Hepatocyte (in vitro differentiated cells): ENCODE measurements around the gene GDF9. TPM values are rescaled to one million over a fixed set of nuclear protein-coding genes. Genes with fewer than 3 reads are reported as not detected.

Source experiments
- DNase-seq: peaks from one replicate; pipeline ENCODE4 v3.0.0-alpha.2; 2016; ENCODE audit warnings: low spot score
- H2AFZ ChIP-seq: fragments of 200-600 bp; sonication (generic); 2 replicates; pipeline ENCODE4 v1.6.0; 2016; ENCODE audit warnings: antibody characterized with exemption, mild to moderate bottlenecking
- H3K27ac ChIP-seq: fragments of 200-600 bp; sonication (generic); 2 replicates; pipeline ENCODE4 v1.5.1; 2016; ENCODE audit warnings: mild to moderate bottlenecking
- H3K27me3 ChIP-seq: fragments of 200-600 bp; sonication (generic); 2 replicates; pipeline ENCODE4 v1.6.1; 2016
- H3K36me3 ChIP-seq: fragments of 200-600 bp; sonication (generic); replicated peaks from 2 replicates; pipeline ENCODE4 v1.5.1; 2016; ENCODE audit warnings: low read depth; ENCODE audit not compliant: insufficient read depth
- H3K4me1 ChIP-seq: fragments of 200-600 bp; sonication (generic); 2 replicates; pipeline ENCODE4 v1.5.1; 2016; ENCODE audit warnings: mild to moderate bottlenecking, moderate library complexity; ENCODE audit not compliant: insufficient read depth
- H3K4me2 ChIP-seq: fragments of 200-600 bp; sonication (generic); 2 replicates; pipeline ENCODE4 v1.6.0; 2016
- H3K4me3 ChIP-seq: fragments of 200-600 bp; sonication (generic); 2 replicates; pipeline ENCODE4 v1.5.1; 2016; ENCODE audit warnings: mild to moderate bottlenecking
- H3K79me2 ChIP-seq: fragments of 200-600 bp; sonication (generic); 2 replicates; pipeline ENCODE4 v1.6.0; 2017; ENCODE audit warnings: mild to moderate bottlenecking
- H3K9me2 ChIP-seq: fragments of 200-600 bp; sonication (generic); replicated peaks from 2 replicates; pipeline ENCODE4 v1.6.0; 2017; ENCODE audit warnings: mild to moderate bottlenecking; ENCODE audit not compliant: insufficient read depth
- H3K9me3 ChIP-seq: fragments of 200-600 bp; sonication (generic); 2 replicates; pipeline ENCODE4 v1.5.1; 2016; ENCODE audit warnings: low read depth, mild to moderate bottlenecking
- H4K20me1 ChIP-seq: fragments of 200-600 bp; sonication (generic); 2 replicates; pipeline ENCODE4 v1.6.0; 2016; ENCODE audit warnings: mild to moderate bottlenecking; ENCODE audit not compliant: insufficient read depth, poor library complexity, severe bottlenecking
- EZH2 ChIP-seq: fragments of 200-600 bp; sonication (generic); IDR thresholded peaks from 2 replicates; pipeline ENCODE4 v1.6.1; 2016; ENCODE audit warnings: antibody characterized with exemption, mild to moderate bottlenecking, borderline replicate concordance
- EZH2phosphoT487 ChIP-seq: fragments of 200-600 bp; sonication (generic); IDR thresholded peaks from one replicate; pipeline ENCODE4 v1.6.1; 2018; ENCODE audit warnings: antibody characterized with exemption, mild to moderate bottlenecking, low read depth, moderate library complexity; ENCODE audit not compliant: unreplicated experiment, severe bottlenecking
- WGBS: methylation state at CpG from one replicate; pipeline ENCODE4 v1.1.6; 2016; ENCODE audit warnings: low lambda C conversion rate; ENCODE audit errors: missing lambda C conversion rate; 5-methylcytosine and 5-hydroxymethylcytosine counted together
- polyA plus RNA-seq: library from polyadenylated mRNA; unstranded; fragments of >200 nt; fragmentation: Nextera tagmentation; extraction: Ambion mirVana; gene quantifications from 2 replicates; pipeline ENCODE4 v1.2.1, GENCODE V29; 2016
- total RNA-seq: library from RNA; depleted of rRNA; stranded (reverse); fragments of >200 nt; gene quantifications from 2 replicates; pipeline ENCODE4 v1.2.3, GENCODE V29; 2014
- TF ChIP-seq, protein P1 (sequence below): fragments of 200-600 bp; sonication (generic); IDR thresholded peaks from 2 replicates; pipeline ENCODE4 v1.5.1; 2016; ENCODE audit warnings: antibody characterized with exemption, mild to moderate bottlenecking; ENCODE audit not compliant: poor library complexity

The GDF9 gene
- total and polyA plus RNA-seq, 2 experiments from 2014 or later, result 1.7 to 2.2 TPM

DNA sequence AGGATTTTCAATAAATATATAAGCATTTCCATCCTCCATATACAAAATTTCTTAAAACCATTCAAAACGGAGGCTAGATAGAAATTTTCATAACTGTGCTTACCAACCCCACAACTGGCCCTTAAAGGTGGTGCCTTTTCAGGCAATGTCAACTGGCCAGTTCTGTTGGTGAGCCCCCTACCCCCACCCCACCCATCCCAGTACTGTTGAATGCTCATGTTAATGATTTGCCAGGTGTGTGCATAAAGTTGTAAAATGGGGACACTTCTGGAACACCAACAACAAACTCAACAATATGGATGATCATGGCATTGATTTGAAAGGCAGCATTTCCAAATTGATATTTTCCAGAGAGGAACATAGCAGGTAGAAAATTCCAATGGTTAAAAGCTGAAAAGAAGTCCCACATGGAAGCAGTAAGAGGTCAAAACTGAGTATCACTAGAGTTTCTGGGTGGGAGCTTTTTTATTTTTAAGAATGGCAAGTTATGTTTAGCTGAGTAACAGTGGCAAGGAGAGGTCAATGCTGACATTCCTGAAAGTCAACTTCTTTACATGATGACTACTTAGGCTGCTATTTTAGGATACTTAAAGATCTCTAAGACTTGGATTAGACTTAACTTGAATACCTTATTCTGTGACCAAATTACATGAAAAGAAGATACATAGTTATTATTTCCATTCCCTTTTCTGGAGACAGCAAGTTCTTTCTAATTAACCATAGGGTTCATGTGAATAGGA, 9.9 kb upstream of the GDF9 start:
- H3K4me1 ChIP-seq, result peaks cover 22% of the 10 kb centered on the region
- H2AFZ ChIP-seq, result no peak overlapping the region
- H4K20me1 ChIP-seq, result no peaks in the 10 kb centered on the region
- H3K27me3 ChIP-seq, result no peaks in the 10 kb centered on the region
- H3K9me2 ChIP-seq, result no peaks in the 10 kb centered on the region
- H3K9me3 ChIP-seq, result no peaks in the 10 kb centered on the region
- H3K27ac ChIP-seq, result peak overlapping the region; percentile 18
- no peak for DNase-seq
- WGBS, result 96% methylated on average over 1 of the region's 1 CpG
- H3K79me2 ChIP-seq, result peaks cover 4% of the 10 kb centered on the region
- H3K4me2 ChIP-seq, result no peak overlapping the region
- no peaks in the 10 kb centered on the region for H3K36me3 ChIP-seq
- no peak overlapping the region for H3K4me3 ChIP-seq
- TF ChIP-seq EZH2 (no peak), EZH2phosphoT487 (no peak)
- TF ChIP-seq, protein P1, sequence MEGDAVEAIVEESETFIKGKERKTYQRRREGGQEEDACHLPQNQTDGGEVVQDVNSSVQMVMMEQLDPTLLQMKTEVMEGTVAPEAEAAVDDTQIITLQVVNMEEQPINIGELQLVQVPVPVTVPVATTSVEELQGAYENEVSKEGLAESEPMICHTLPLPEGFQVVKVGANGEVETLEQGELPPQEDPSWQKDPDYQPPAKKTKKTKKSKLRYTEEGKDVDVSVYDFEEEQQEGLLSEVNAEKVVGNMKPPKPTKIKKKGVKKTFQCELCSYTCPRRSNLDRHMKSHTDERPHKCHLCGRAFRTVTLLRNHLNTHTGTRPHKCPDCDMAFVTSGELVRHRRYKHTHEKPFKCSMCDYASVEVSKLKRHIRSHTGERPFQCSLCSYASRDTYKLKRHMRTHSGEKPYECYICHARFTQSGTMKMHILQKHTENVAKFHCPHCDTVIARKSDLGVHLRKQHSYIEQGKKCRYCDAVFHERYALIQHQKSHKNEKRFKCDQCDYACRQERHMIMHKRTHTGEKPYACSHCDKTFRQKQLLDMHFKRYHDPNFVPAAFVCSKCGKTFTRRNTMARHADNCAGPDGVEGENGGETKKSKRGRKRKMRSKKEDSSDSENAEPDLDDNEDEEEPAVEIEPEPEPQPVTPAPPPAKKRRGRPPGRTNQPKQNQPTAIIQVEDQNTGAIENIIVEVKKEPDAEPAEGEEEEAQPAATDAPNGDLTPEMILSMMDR, result no peak

DNA sequence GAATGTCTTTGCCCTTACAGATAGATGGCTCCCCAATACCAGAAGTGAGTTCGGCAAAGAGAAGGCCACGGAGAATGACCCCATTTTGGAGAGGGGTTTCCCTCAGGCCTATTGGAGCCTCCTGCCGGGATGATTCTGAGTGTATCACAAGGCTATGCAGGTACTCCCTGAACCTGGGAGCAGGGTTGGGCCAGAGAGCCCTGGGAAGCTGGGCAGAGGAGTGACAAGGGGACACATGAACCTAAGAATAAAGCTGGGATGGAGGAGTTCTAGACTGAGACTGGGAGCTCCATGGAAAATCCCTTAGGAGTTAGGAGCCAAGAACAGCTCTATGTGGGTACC, 7.6 kb upstream of the GDF9 start:
- peaks cover 22% of the 10 kb centered on the region for H3K4me1 ChIP-seq
- TF ChIP-seq EZH2 (no peak), EZH2phosphoT487 (no peak)
- TF ChIP-seq, protein P1, result no peak
- no peak for DNase-seq
- peak overlapping the region; percentile 31 for H3K4me2 ChIP-seq
- H3K9me3 ChIP-seq, result no peaks in the 10 kb centered on the region
- no peaks in the 10 kb centered on the region for H3K9me2 ChIP-seq
- no peak overlapping the region for H2AFZ ChIP-seq
- H3K27ac ChIP-seq, result peak overlapping the region; percentile 86
- H4K20me1 ChIP-seq, result no peaks in the 10 kb centered on the region
- no peaks in the 10 kb centered on the region for H3K79me2 ChIP-seq
- H3K36me3 ChIP-seq, result no peaks in the 10 kb centered on the region
- no peak overlapping the region for H3K4me3 ChIP-seq
- 99% methylated on average over 3 of the region's 3 CpGs for WGBS
- H3K27me3 ChIP-seq, result no peaks in the 10 kb centered on the region

DNA sequence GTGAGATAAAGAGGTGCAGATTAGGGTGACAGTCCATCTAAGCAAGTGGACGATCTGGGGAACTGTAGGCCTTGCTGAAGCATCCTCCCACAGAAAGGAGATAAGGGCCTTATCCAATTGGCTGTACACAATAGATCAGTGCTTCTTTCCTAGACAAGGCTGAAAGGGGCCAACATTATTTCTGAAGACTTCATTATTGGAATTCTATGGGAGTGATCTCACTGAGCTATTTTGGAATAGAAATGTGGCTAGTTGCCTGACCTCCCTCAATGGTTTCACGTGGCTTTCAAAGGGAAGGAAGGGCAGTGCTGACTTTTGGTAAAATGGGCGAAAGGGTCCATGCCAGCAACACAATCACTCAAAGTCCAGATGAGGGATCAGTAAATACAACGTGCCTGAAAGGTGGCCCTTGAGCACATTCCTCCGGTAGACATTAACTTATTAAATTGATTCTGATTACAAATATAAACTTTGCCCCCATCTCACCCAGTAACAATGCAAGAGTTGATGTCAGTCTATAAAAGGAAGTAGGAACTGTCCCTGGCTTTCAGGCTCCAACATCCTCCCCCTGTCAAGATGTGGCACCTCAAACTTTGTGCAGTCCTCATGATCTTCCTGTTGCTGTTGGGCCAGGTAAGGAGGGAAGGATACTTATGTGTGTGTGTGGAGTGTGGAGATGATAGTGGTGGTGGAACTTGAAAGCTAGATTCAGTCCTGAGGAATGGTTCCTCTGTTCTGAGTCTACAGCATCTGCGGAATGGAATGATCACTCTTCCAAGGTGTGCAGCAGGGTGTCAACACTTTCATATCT, 7.1 kb upstream of the GDF9 start, which contains the start of gene LEAP2:
Gene LEAP2, plus strand, starts transcription at position 550 of the 811 bp plus-strand sequence. Its CDS starts 27 bp downstream, at position 577.
- H3K36me3 ChIP-seq, result no peaks in the 10 kb centered on the region
- H3K9me2 ChIP-seq, result no peaks in the 10 kb centered on the region
- H4K20me1 ChIP-seq, result no peaks in the 10 kb centered on the region
- H3K4me2 ChIP-seq, result peak within 1 kb of the TSS; percentile 38
- peak within 1 kb of the TSS; percentile 86 for H3K27ac ChIP-seq
- peaks cover 5% of the 10 kb centered on the region for H3K79me2 ChIP-seq
- WGBS, result 65% methylated on average over 6 of the region's 6 CpGs
- DNase-seq, result peak; percentile 54
- H2AFZ ChIP-seq, result no peak within 1 kb of the TSS
- no peaks in the 10 kb centered on the region for H3K27me3 ChIP-seq
- peak within 1 kb of the TSS; percentile 14 for H3K4me3 ChIP-seq
- no peak for TF ChIP-seq EZH2
- TF ChIP-seq, protein P1, result no peak
- no peak for TF ChIP-seq EZH2phosphoT487
- peaks cover 22% of the 10 kb centered on the region for H3K4me1 ChIP-seq
- no peaks in the 10 kb centered on the region for H3K9me3 ChIP-seq
